Stimulated activated CD8-positive, alpha-beta memory T cell treated with anti-CD3 and anti-CD28 coated beads, Interleukin-4, amount 100 ng/mL, for 1 hour (primary cell): Measurements from ENCODE around the gene RPL36AL.
"Not testable (repeated sequence)": the region's sequence is repeated elsewhere in the genome, so short reads cannot be mapped to it uniquely, and the experiment has no call there.

Experiments
- DNase-seq, 2 donors: peaks; one replicate each; pipeline ENCODE4 v3.0.0-alpha.2; 2020; ENCODE audit warnings: low read depth in 2 of 2, low spot score in 1 of 2

RPL36AL gene

GRCh38 chr14:49620182-49621113 lies at the start of gene RPL36AL, which contains the start of gene MGAT2:
TSS of gene RPL36AL (minus strand) at chr14:49620626. CDS start at chr14:49619104, 1,522 bp downstream.
TSS of gene MGAT2 (plus strand) at chr14:49620799. CDS start at chr14:49621269, 470 bp downstream.
- DNase-seq = peak; percentile 84 to 89

GRCh38 chr14:49659526-49660455 lies 39.4 kb upstream of the RPL36AL start:
- DNase-seq = no peak

GRCh38 chr14:49657500-49657899 lies 37.1 kb upstream of the RPL36AL start:
- DNase-seq = not testable (repeated sequence)

- no peak for DNase-seq
These were observed 34.1 kb upstream of the RPL36AL start for GRCh38 chr14:49654511-49654910.

GRCh38 chr14:49653508-49653907 lies 33.1 kb upstream of the RPL36AL start:
- no peak for DNase-seq

GRCh38 chr14:49642163-49642562 lies 21.7 kb upstream of the RPL36AL start:
- no peak for DNase-seq

GRCh38 chr14:49641697-49642129 lies 21.3 kb upstream of the RPL36AL start:
- no peak for DNase-seq

- no peak for DNase-seq
These were observed 20.4 kb upstream of the RPL36AL start for GRCh38 chr14:49640540-49641417.

GRCh38 chr14:49637534-49638078 lies 17.2 kb upstream of the RPL36AL start:
- DNase-seq = no peak

GRCh38 chr14:49636866-49637265 lies 16.4 kb upstream of the RPL36AL start:
- DNase-seq = no peak

- DNase-seq = peak; percentile 36 to 41
These were observed 14.3 kb upstream of the RPL36AL start, which contains the start of gene DNAAF2 for GRCh38 chr14:49634547-49635334. TSS of gene DNAAF2 (minus strand) at chr14:49635244. CDS start at chr14:49635149, 95 bp downstream.

GRCh38 chr14:49633640-49634546 lies 13.5 kb upstream of the RPL36AL start:
- DNase-seq = peak; percentile 83 to 91

GRCh38 chr14:49623941-49624839 lies 3.8 kb upstream of the RPL36AL start:
- no peak for DNase-seq

GRCh38 chr14:49623387-49623786 lies 3.0 kb upstream of the RPL36AL start:
- DNase-seq = no peak

GRCh38 chr14:49622022-49622607 lies 1.7 kb upstream of the RPL36AL start:
- no peak for DNase-seq

- no peak for DNase-seq
These were observed 872 bp upstream of the RPL36AL start for GRCh38 chr14:49621114-49621881.
